Heart right ventricle (tissue), 16 donors: Measurements from ENCODE around the gene DUT. TPM values are rescaled to one million over a fixed set of nuclear protein-coding genes. Genes with fewer than 3 reads are reported as not detected.
A peak's percentile ranks its signal among the peaks of the same experiment; 100 is the strongest.

Source experiments
- ATAC-seq, 8 donors: fragments of 200-7000 bp; cut with Tn5 transposase; one replicate each; pipeline ENCODE4 v1.9.1; 2020; ENCODE audit warnings: mild to moderate bottlenecking in 8 of 8, moderate library complexity in 8 of 8, moderate number of reproducible peaks in 1 of 8
- DNase-seq, 2 donors: peaks; one replicate each; pipeline ENCODE4 v3.0.0-alpha.2; 2020
- H3K27ac ChIP-seq, 10 donors: fragments of 200-600 bp; sonication (generic) in 2 of 10; one replicate each; pipeline versions ENCODE4 v1.5.0 to v1.8.0; 2020 to 2022; ENCODE audit warnings: mild to moderate bottlenecking in 3 of 10
- H3K27me3 ChIP-seq, 7 donors: fragments of 200-600 bp; one replicate each; pipeline ENCODE4 v1.8.0; 2021 to 2022; ENCODE audit warnings: mild to moderate bottlenecking in 2 of 7
- H3K36me3 ChIP-seq, 9 donors: fragments of 200-600 bp; sonication (generic) in 1 of 9; one replicate each; pipeline versions ENCODE4 v1.5.0 to v1.8.0; 2020 to 2022; ENCODE audit warnings: mild to moderate bottlenecking in 2 of 9
- H3K4me1 ChIP-seq, 9 donors: fragments of 200-600 bp; sonication (generic) in 1 of 9; one replicate each; pipeline versions ENCODE4 v1.5.0 to v1.8.0; 2020 to 2022; ENCODE audit warnings: mild to moderate bottlenecking in 4 of 9
- H3K4me3 ChIP-seq, 10 donors: fragments of 200-600 bp; sonication (generic) in 2 of 10; one replicate each; pipeline versions ENCODE4 v1.5.0 to v1.8.0; 2020 to 2022; ENCODE audit warnings: mild to moderate bottlenecking in 7 of 10, moderate library complexity in 2 of 10
- H3K9me3 ChIP-seq, 11 donors: fragments of 200-600 bp in 10 of 11; sonication (generic) in 2 of 11; one replicate each; pipeline versions ENCODE4 v1.5.0 to v1.8.0; 2013 to 2022; ENCODE audit warnings: mild to moderate bottlenecking in 2 of 11, control low read depth in 1 of 11, moderate library complexity in 1 of 11
- CTCF ChIP-seq, 9 donors: fragments of 200-600 bp; sonication (generic) in 2 of 9; IDR thresholded peaks; one replicate each; pipeline versions ENCODE4 v1.5.0 to v1.8.0; 2021 to 2022; ENCODE audit warnings: antibody characterized with exemption in 9 of 9, mild to moderate bottlenecking in 5 of 9, moderate library complexity in 1 of 9
- WGBS, 2 donors: extraction: QIAGEN DNeasy Blood & Tissue Kit; methylation state at CpG; one replicate each; pipeline ENCODE4 v1.1.7; 2013; ENCODE audit warnings: inconsistent platforms in 1 of 2; 5-methylcytosine and 5-hydroxymethylcytosine counted together
- intact Hi-C, 10 donors: fragments of 100-400 bp; cut with DNase I; formaldehyde crosslinking; loops; one replicate each; pipeline versions ENCODE4 v1.11.1 to v1.14.2; 2022
- polyA plus RNA-seq, 2 donors: library from polyadenylated mRNA; stranded (reverse); fragments of 200-250 nt; gene quantifications; one replicate each; pipeline ENCODE4 v1.2.3, GENCODE V29; 2013
- total RNA-seq, 10 donors: library from RNA; stranded (reverse); fragmentation: NEBNext Ultra II Directional in 3 of 10; extraction: Animal tissue kit (Norgen Biotek cat#: 25700) in 3 of 10; gene quantifications; one replicate each; pipeline versions ENCODE4 v1.2.1 to v1.2.4, GENCODE V29; 2021 to 2023
- donor health status: Arrhythmogenic right ventricular cardiomyopathy.
- donor health status: ischemic (EF 13 %, LVEDD 7.1; RV severe dilation, severe dysfunction).
- donor health status: healthy with polysubstance abuse.
- donor health status: DM: no; HTN: yes; CAD: no.
- donor health status: DM: no; HTN: no; CAD: no.
- donor health status: ischemic (EF 25% LVEDD 6.9; RV normal size, moderate dysfunction).
- donor health status: ischemic (EF 25% LVEDD 5.7; RV mildly dilated, moderate dysfunction).
- donor health status: healthy.
- donor health status: DM: yes; HTN: yes; CAD: no.
- donor health status: Ischemic cardiomyopathy.
- donor health status: ischemic (EF 35%, LVEDD 5.7; RV mildly dilated, moderate dysfunction).
- donor health status: nonischemic (EF 11% LVEDD 7.7; RV severe dilation, severe dysfunction).
- donor health status: DM: yes; HTN: yes; CAD: no.
- donor health status: PGD.
- donor health status: ischemic (EF 29% LVEDD 5.4; RV normal size, mild dysfunction).
- donor health status: nonischemic (EF 23%, LVEDD 6.1; RV moderate dilation, normal function).

The DUT gene
- total and polyA plus RNA-seq, 12 donors, result 48.5 to 88.4 (median 62.7) TPM

GRCh38 chr15:48352474-48353072 lies 21.3 kb downstream of the DUT start:
- no peaks in the 10 kb centered on the region for H3K27me3 ChIP-seq
- H3K27ac ChIP-seq, result no peak overlapping the region
- DNase-seq, result peak in 1 of 2 donors; percentile 29
- intact Hi-C loops, result loop anchor here in 6 of 10 donors (10.0 kb wide), 4 partner anchors 292 to 1792 kb away; partner anchors contain the start of gene FBN1 (in 1 of the 6)
- H3K36me3 ChIP-seq, result no peaks in the 10 kb centered on the region
- H3K4me1 ChIP-seq, result peaks cover 0 to 9% (median 0%) of the 10 kb centered on the region in 9 donors
- H3K9me3 ChIP-seq, result no peaks in the 10 kb centered on the region
- H3K4me3 ChIP-seq, result no peak overlapping the region
- peak in 7 of 8 donors; percentile 55 to 81 (median 76) for ATAC-seq
- peak; percentile 52 to 89 (median 79) for TF ChIP-seq CTCF (IDR thresholded peaks at IDR 0.05)
- 1 to 4% methylated on average over 6 of the region's 6 CpGs for WGBS, 2 donors

GRCh38 chr15:48354694-48355303 lies 23.6 kb downstream of the DUT start:
- Histone ChIP-seq H3K4me1 (peaks cover 0 to 24% (median 5%) of the 10 kb centered on the region in 9 donors), H3K27ac (peak overlapping the region in 1 of 10 donors; percentile 20), H3K4me3 (no peak overlapping the region), H3K27me3 (no peaks in the 10 kb centered on the region), H3K9me3 (no peaks in the 10 kb centered on the region), H3K36me3 (no peaks in the 10 kb centered on the region)
- intact Hi-C loops, result loop anchor here (5.0 to 10.0 kb wide), 11 partner anchors 63 to 1790 kb away; partner anchors contain the start of gene FBN1 (in 2 of the 10)
- DNase-seq (no peak), ATAC-seq (peak in 2 of 8 donors; percentile 56 to 57)
- TF ChIP-seq CTCF (IDR thresholded peaks at IDR 0.05), result no peak
- 61 to 73% methylated on average over 9 of the region's 9 CpGs for WGBS, 2 donors

- Histone ChIP-seq H3K36me3 (no peaks in the 10 kb centered on the region), H3K9me3 (no peaks in the 10 kb centered on the region), H3K4me1 (peaks cover 0 to 24% (median 5%) of the 10 kb centered on the region in 9 donors), H3K27ac (no peak overlapping the region), H3K4me3 (no peak overlapping the region), H3K27me3 (no peaks in the 10 kb centered on the region)
- WGBS, 2 donors, result 67 to 74% methylated on average over 6 of the region's 6 CpGs
- intact Hi-C loops, result loop anchor here (5.0 to 10.0 kb wide), 11 partner anchors 62 to 1789 kb away; partner anchors contain the start of gene FBN1 (in 2 of the 10)
- TF ChIP-seq CTCF (IDR thresholded peaks at IDR 0.05), result no peak
- peak in 5 of 8 donors; percentile 8 to 59 (median 31) for ATAC-seq
- no peak for DNase-seq
Observed at GRCh38 chr15:48355377-48355776, 24.1 kb downstream of the DUT start.

- intact Hi-C loops, result loop anchor here (2.0 to 10.0 kb wide), 12 partner anchors 59 to 1786 kb away; partner anchors contain the start of gene FBN1 (in 2 of the 10)
- H3K27ac ChIP-seq, result peak overlapping the region in 6 of 10 donors; percentile 31 to 54 (median 42)
Observed at GRCh38 chr15:48358229-48359152, 27.3 kb downstream of the DUT start.

More at GRCh38 chr15:48358229-48359152, 27.3 kb downstream of the DUT start:
- Histone ChIP-seq H3K27me3 (no peaks in the 10 kb centered on the region), H3K4me3 (no peak overlapping the region), H3K36me3 (no peaks in the 10 kb centered on the region), H3K9me3 (peaks cover 0 to 5% (median 0%) of the 10 kb centered on the region in 11 donors), H3K4me1 (peaks cover 0 to 24% (median 5%) of the 10 kb centered on the region in 9 donors)
- WGBS, 2 donors, result 27 to 42% methylated on average over 3 of the region's 3 CpGs
- DNase-seq, result no peak
- peak in 7 of 8 donors; percentile 33 to 72 (median 61) for ATAC-seq
- TF ChIP-seq CTCF (IDR thresholded peaks at IDR 0.05), result peak; percentile 24 to 75 (median 59)
